ENCODE measurements around the gene SLC9A3.

SLC9A3 gene

DNA sequence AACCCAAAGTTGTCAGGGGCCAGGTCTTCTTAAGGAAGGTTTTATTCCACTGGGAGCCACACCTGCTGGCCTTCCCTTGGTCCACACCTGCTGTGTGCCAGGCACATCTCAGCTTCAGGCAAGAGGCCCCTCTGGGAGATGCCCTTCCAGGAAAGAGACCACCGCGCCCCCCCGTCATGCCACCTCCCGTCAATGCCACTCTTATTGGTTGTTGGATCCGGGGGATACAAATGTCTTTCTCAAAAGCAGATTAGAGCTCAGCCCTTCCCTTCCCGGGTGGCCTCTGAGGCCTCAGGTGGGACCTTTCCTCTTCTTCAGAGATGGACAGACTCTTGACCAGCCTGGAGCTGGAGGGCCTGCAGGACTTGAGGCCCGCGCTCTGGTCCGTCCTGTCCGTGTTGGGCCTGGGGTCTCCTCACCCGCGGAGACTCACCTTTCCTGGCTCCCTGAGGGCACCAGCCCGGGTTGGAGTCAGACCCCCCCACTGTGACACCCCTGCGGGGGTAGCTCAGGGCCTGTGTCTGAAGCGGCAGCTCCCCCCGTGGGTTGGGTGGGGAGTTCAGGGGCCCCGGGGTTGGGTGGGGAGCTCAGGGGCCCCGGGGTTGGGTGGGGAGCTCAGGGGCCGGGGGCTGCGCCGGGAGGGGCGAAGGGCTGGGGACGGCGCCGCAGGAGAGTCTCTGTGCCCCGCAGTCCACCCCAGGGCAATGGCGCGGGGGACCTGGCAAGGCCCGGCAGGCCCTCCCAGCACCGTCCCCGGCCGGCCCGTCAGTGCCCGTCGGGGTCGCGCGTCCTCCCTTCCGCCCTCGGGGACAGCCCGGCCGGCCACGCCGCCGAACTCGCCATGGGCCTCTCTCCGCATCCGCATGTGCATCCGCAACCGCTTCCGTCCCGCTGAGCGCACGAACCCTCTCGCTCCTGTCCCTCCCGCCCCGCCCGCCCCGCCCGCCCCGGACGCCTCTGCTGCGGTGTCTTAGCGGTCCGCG, 3.7 kb upstream of the SLC9A3 start:
- POLR2A ChIA-PET, result no interaction called here
- CTCF ChIA-PET, result no interaction called here
- no peak for DNase-seq (ENCODE audit: extremely low spot score)
- TF ChIP-seq CTBP1 (IDR thresholded peaks at IDR 0.05; ENCODE audit: borderline replicate concordance), result no peak
- no peak for TF ChIP-seq FOXK2 (IDR thresholded peaks at IDR 0.05)
- no peak for TF ChIP-seq L3MBTL2 (conservative IDR thresholded peaks at IDR 0.05)
- TF ChIP-seq ELF4 (IDR thresholded peaks at IDR 0.05), result no peak
- no peak for TF ChIP-seq BHLHE40 (IDR thresholded peaks at IDR 0.05; ENCODE audit: borderline replicate concordance)
- no peak for TF ChIP-seq LEF1 (IDR thresholded peaks at IDR 0.05; ENCODE audit: borderline replicate concordance)
- TF ChIP-seq SP1 (IDR thresholded peaks at IDR 0.05), result no peak
- TF ChIP-seq TARDBP (IDR thresholded peaks at IDR 0.05), result no peak
- no peak for TF ChIP-seq HDGF (IDR thresholded peaks at IDR 0.05; ENCODE audit: borderline replicate concordance)

DNA sequence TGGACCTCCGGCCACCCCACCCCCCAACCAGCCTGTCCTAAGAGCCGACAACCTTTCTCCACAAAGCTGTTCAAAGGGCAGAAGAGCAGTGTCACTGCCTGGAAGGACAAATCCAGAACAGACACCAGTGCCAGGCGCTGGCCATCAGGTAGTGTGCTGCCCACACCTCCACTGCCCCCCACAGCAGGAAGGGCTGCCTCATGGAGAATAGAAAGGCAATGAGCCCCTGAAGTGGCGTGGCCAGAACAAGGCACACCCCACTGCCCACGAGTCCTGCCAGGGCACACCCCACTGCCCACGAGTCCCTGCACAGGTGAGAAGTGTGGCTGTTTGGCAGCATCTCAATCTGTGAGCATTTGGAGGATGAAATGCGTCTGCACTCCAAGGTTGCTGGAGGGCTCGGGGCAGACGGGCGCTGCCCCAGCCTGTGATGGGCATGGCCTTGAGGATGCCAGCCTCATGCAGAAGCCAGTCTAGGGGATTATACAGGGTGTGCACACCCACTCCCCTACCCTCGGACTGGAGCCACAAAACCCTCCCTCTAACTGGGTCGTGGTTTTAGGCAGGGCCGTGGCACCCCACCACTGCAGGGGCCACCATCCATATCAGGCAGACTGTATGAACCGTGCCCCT, 2.3 kb upstream of the SLC9A3 start:
- no peak for TF ChIP-seq L3MBTL2 (conservative IDR thresholded peaks at IDR 0.05)
- TF ChIP-seq ELF4 (IDR thresholded peaks at IDR 0.05), result no peak
- TF ChIP-seq SP1 (IDR thresholded peaks at IDR 0.05), result no peak
- TF ChIP-seq BHLHE40 (IDR thresholded peaks at IDR 0.05; ENCODE audit: borderline replicate concordance), result no peak
- TF ChIP-seq LEF1 (IDR thresholded peaks at IDR 0.05; ENCODE audit: borderline replicate concordance), result no peak
- TF ChIP-seq, protein P1, sequence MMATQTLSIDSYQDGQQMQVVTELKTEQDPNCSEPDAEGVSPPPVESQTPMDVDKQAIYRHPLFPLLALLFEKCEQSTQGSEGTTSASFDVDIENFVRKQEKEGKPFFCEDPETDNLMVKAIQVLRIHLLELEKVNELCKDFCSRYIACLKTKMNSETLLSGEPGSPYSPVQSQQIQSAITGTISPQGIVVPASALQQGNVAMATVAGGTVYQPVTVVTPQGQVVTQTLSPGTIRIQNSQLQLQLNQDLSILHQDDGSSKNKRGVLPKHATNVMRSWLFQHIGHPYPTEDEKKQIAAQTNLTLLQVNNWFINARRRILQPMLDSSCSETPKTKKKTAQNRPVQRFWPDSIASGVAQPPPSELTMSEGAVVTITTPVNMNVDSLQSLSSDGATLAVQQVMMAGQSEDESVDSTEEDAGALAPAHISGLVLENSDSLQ (IDR thresholded peaks at IDR 0.05), result no peak
- no peak for TF ChIP-seq NFRKB (IDR thresholded peaks at IDR 0.05)
- no peak for TF ChIP-seq ZNF384 (IDR thresholded peaks at IDR 0.05)
- TF ChIP-seq FOXM1 (IDR thresholded peaks at IDR 0.05; ENCODE audit: borderline replicate concordance), result no peak
- no peak for TF ChIP-seq TARDBP (IDR thresholded peaks at IDR 0.05)
- no peak for TF ChIP-seq HDGF (IDR thresholded peaks at IDR 0.05; ENCODE audit: borderline replicate concordance)
- no peak for TF ChIP-seq FOXK2 (IDR thresholded peaks at IDR 0.05)
- TF ChIP-seq ARNT (IDR thresholded peaks at IDR 0.05), result no peak
- TF ChIP-seq FOXA1 (IDR thresholded peaks at IDR 0.05), result no peak
- no peak for TF ChIP-seq SUZ12 (IDR thresholded peaks at IDR 0.05)
- no peak for TF ChIP-seq CTBP1 (IDR thresholded peaks at IDR 0.05; ENCODE audit: borderline replicate concordance)
- DNase-seq (ENCODE audit: extremely low spot score), result no peak
- ChIA-PET POLR2A (no interaction called here), CTCF (no interaction called here)

DNA sequence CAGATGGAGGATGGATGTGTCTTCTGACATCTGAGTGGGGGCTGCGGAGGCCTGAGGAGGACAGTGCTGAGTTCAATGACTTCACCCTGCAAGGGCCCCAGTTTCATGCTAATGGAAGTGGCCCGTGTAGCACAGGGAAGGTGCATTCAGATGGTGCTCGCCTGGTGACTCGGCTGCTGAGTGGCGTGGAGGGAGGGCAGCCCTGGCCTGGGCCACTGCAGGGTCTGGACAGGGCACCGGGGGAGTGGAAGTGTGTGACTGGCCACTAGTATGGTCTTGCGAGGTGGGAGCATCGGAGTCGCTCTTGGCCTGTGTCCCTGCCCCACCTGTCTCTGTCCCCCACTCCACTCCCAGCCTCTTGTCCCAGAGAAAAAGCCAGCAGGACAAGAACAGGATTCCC, 1.7 kb upstream of the SLC9A3 start:
- CTCF ChIA-PET, result no interaction called here
- DNase-seq (ENCODE audit: extremely low spot score), result no peak
- POLR2A ChIA-PET, result no interaction called here
- TF ChIP-seq ELF4 (IDR thresholded peaks at IDR 0.05) (no peak), FOXM1 (IDR thresholded peaks at IDR 0.05; ENCODE audit: borderline replicate concordance) (no peak), BHLHE40 (IDR thresholded peaks at IDR 0.05; ENCODE audit: borderline replicate concordance) (no peak), L3MBTL2 (conservative IDR thresholded peaks at IDR 0.05) (no peak), SP1 (IDR thresholded peaks at IDR 0.05) (no peak), ZNF384 (IDR thresholded peaks at IDR 0.05) (no peak), NFRKB (IDR thresholded peaks at IDR 0.05) (no peak), LEF1 (IDR thresholded peaks at IDR 0.05; ENCODE audit: borderline replicate concordance) (no peak), HDGF (IDR thresholded peaks at IDR 0.05; ENCODE audit: borderline replicate concordance) (no peak), FOXK2 (IDR thresholded peaks at IDR 0.05) (no peak), ARNT (IDR thresholded peaks at IDR 0.05) (no peak), TARDBP (IDR thresholded peaks at IDR 0.05) (no peak), SUZ12 (IDR thresholded peaks at IDR 0.05) (no peak), FOXA1 (IDR thresholded peaks at IDR 0.05) (no peak), CTBP1 (IDR thresholded peaks at IDR 0.05; ENCODE audit: borderline replicate concordance) (no peak)
- TF ChIP-seq, protein P1 (IDR thresholded peaks at IDR 0.05), result no peak

DNA sequence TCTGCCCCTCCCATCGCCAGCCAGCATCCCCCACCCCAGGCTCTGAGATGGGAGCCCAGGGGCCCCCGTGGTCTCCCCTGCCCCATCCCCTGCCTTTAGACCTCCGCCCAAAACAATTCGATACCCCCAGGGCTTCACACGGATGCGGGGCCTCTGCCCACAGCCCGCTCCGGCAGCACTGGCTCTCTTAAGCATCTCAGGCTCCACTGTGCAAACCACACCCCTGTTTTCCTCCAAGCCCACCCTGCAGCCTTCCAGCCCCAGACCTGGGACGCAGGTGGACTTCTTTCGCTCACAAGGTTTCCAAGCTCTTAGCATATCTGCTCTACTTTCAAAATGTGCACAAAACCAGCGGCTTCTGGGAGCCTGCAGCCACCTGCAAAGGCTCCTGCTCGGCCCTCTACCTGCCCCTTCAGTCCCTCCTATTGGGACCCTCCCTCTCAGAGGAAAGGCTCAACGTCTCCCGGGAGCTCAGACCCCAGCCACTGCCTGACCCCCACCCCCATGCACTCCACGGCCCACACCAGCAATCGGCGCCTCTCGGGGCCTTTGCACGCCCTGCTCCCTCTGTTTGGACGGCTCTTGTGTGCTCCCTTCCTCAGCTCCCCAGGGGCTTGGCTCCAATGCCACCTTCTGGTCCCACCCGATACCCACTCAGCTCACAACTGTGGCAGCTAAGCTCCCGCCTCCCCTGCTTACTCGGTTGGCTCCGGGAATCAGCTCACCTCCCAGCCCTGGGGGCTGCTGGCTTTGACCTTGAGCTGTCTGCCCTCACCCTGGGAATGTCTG, 918 bp upstream of the SLC9A3 start:
- no peak for DNase-seq (ENCODE audit: extremely low spot score)
- no peak for TF ChIP-seq NFRKB (IDR thresholded peaks at IDR 0.05)
- no peak for TF ChIP-seq ARNT (IDR thresholded peaks at IDR 0.05)
- no peak for TF ChIP-seq ZNF384 (IDR thresholded peaks at IDR 0.05)
- no peak for TF ChIP-seq BHLHE40 (IDR thresholded peaks at IDR 0.05; ENCODE audit: borderline replicate concordance)
- TF ChIP-seq FOXA1 (IDR thresholded peaks at IDR 0.05), result no peak
- TF ChIP-seq L3MBTL2 (conservative IDR thresholded peaks at IDR 0.05), result no peak
- TF ChIP-seq HDGF (IDR thresholded peaks at IDR 0.05; ENCODE audit: borderline replicate concordance), result no peak
- TF ChIP-seq, protein P1 (IDR thresholded peaks at IDR 0.05), result no peak
- CTCF ChIA-PET, result no interaction called here
- POLR2A ChIA-PET, result no interaction called here
